ENCODE data around the gene HOXA9.

DNA sequence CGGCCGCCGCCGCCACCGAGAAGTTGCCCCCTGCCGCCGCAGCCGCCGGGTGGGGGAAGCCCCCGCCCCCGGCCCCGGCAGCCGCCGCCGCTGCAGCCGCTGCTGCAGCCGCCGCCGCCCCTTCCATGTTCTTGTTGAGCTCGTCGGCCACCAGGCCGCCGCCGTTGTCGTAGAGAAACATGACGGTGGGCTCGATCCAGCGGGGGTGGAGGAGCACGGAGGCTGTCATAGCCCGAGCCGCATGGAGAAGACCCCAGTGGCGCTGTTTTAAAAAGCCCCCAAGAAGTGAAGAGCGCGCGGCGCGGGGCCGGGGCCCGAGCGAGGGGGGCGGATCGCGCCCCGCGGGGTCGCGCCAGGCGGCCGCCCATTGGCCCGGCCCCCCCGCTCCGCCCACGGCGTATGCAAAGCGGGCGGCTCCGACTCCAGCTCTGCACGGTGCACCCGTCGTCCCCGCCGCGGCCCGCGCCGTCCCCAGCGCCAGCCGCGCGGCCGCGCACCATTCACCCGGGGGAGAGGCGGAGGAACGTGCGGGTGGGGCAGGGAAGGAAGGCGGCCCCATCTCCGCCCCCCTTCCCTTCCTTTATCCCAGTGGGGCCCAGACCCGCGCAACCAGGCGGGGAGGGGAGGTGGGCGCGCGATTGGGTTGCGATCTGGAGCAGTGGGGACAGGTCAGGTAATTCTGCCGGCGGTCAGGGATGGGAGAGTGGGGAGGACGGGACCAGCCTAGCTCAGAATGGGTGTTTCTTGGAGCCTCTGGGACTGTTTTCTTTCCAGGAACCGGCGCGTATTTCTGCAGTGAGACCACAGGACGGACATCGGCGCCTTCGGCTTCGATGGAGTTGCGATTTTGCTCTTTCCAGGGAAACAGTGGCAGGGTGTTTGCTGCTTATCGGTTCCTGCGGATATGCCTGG lies 34.8 kb upstream of the HOXA9 start, which contains the start of gene HOXA13:
- TF ChIP-seq POLR2A (IDR thresholded peaks at IDR 0.05) = no peak
- TF ChIP-seq, protein P1, sequence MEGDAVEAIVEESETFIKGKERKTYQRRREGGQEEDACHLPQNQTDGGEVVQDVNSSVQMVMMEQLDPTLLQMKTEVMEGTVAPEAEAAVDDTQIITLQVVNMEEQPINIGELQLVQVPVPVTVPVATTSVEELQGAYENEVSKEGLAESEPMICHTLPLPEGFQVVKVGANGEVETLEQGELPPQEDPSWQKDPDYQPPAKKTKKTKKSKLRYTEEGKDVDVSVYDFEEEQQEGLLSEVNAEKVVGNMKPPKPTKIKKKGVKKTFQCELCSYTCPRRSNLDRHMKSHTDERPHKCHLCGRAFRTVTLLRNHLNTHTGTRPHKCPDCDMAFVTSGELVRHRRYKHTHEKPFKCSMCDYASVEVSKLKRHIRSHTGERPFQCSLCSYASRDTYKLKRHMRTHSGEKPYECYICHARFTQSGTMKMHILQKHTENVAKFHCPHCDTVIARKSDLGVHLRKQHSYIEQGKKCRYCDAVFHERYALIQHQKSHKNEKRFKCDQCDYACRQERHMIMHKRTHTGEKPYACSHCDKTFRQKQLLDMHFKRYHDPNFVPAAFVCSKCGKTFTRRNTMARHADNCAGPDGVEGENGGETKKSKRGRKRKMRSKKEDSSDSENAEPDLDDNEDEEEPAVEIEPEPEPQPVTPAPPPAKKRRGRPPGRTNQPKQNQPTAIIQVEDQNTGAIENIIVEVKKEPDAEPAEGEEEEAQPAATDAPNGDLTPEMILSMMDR (IDR thresholded peaks at IDR 0.05) = no peak

Measured in Peyer's patch (tissue), 4 donors.